ENCODE results near the gene GALNT1. TPM values are rescaled to one million over a fixed set of nuclear protein-coding genes. Genes with fewer than 3 reads are reported as not detected.

The GALNT1 gene
- total RNA-seq, 1 donor from 2014 or later, result 113 TPM

GRCh38 chr18:35753306-35753910 lies 171.9 kb downstream of the GALNT1 start:
- Mint-ChIP-seq H3K4me1 (no peaks in the 10 kb centered on the region), H3K27ac (no peak overlapping the region), H3K9me3 (peaks cover 5% of the 10 kb centered on the region), H3K36me3 (no peaks in the 10 kb centered on the region), H3K27me3 (ENCODE audit: insufficient read depth, low read depth) (peaks cover 2% of the 10 kb centered on the region), H3K4me3 (no peak overlapping the region)
- Histone ChIP-seq H3K9me3 (ENCODE audit: low read depth) (peaks cover 8% of the 10 kb centered on the region), H3K36me3 (no peaks in the 10 kb centered on the region), H3K4me1 (no peaks in the 10 kb centered on the region), H3K9ac (no peak overlapping the region), H3K79me2 (ENCODE audit: low read depth) (no peaks in the 10 kb centered on the region), H3K27me3 (no peaks in the 10 kb centered on the region), H3K27ac (no peak overlapping the region), H3K4me2 (no peak overlapping the region), H2AFZ (replicated peaks) (no peak overlapping the region), H3K4me3 (no peak overlapping the region), H4K20me1 (ENCODE audit: low read depth) (no peaks in the 10 kb centered on the region), H3F3A (ENCODE audit: low read depth) (no peaks in the 10 kb centered on the region)
- DNase-seq (ENCODE audit: low spot score), result no peak
- no peak for TF ChIP-seq EZH2phosphoT487 (IDR thresholded peaks at IDR 0.05)
- TF ChIP-seq CTCF (IDR thresholded peaks at IDR 0.05), result no peak
- TF ChIP-seq EZH2 (IDR thresholded peaks at IDR 0.05), result no peak

- Mint-ChIP-seq H3K4me1 (no peaks in the 10 kb centered on the region), H3K27ac (no peak overlapping the region), H3K4me3 (no peak overlapping the region), H3K27me3 (ENCODE audit: insufficient read depth, low read depth) (peaks cover 2% of the 10 kb centered on the region), H3K9me3 (peaks cover 10% of the 10 kb centered on the region), H3K36me3 (no peaks in the 10 kb centered on the region)
- H3K27ac ChIP-seq, result no peak overlapping the region
- no peaks in the 10 kb centered on the region for H3F3A ChIP-seq (ENCODE audit: low read depth)
- H3K9me3 ChIP-seq (ENCODE audit: low read depth), result peaks cover 8% of the 10 kb centered on the region
- no peak overlapping the region for H3K4me2 ChIP-seq
- H3K36me3 ChIP-seq, result no peaks in the 10 kb centered on the region
- no peak overlapping the region for H3K9ac ChIP-seq
- no peak overlapping the region for H2AFZ ChIP-seq (replicated peaks)
- TF ChIP-seq EZH2phosphoT487 (IDR thresholded peaks at IDR 0.05) (no peak), EZH2 (IDR thresholded peaks at IDR 0.05) (no peak)
- DNase-seq (ENCODE audit: low spot score), result no peak
- no peak overlapping the region for H3K4me3 ChIP-seq
- no peaks in the 10 kb centered on the region for H3K79me2 ChIP-seq (ENCODE audit: low read depth)
- H3K4me1 ChIP-seq, result no peaks in the 10 kb centered on the region
- no peaks in the 10 kb centered on the region for H4K20me1 ChIP-seq (ENCODE audit: low read depth)
- H3K27me3 ChIP-seq, result no peaks in the 10 kb centered on the region
These were observed 172.9 kb downstream of the GALNT1 start for GRCh38 chr18:35754464-35754863.

- H3K4me3 ChIP-seq, result no peak overlapping the region
- peaks cover 2% of the 10 kb centered on the region for H3K27me3 Mint-ChIP-seq (ENCODE audit: insufficient read depth, low read depth)
- H3K36me3 Mint-ChIP-seq, result peaks cover 2% of the 10 kb centered on the region
- no peak overlapping the region for H2AFZ ChIP-seq (replicated peaks)
- H3K79me2 ChIP-seq (ENCODE audit: low read depth), result no peaks in the 10 kb centered on the region
- H3K4me3 Mint-ChIP-seq, result no peak overlapping the region
- peaks cover 13% of the 10 kb centered on the region for H3K9me3 Mint-ChIP-seq
- no peaks in the 10 kb centered on the region for H3K36me3 ChIP-seq
- TF ChIP-seq CTCF (IDR thresholded peaks at IDR 0.05), result no peak
- TF ChIP-seq EZH2phosphoT487 (IDR thresholded peaks at IDR 0.05), result no peak
- TF ChIP-seq EZH2 (IDR thresholded peaks at IDR 0.05), result no peak
- no peaks in the 10 kb centered on the region for H3K27me3 ChIP-seq
- no peak overlapping the region for H3K9ac ChIP-seq
- H3F3A ChIP-seq (ENCODE audit: low read depth), result no peaks in the 10 kb centered on the region
- no peaks in the 10 kb centered on the region for H3K4me1 Mint-ChIP-seq
- H4K20me1 ChIP-seq (ENCODE audit: low read depth), result no peaks in the 10 kb centered on the region
- no peak overlapping the region for H3K27ac ChIP-seq
- peaks cover 8% of the 10 kb centered on the region for H3K9me3 ChIP-seq (ENCODE audit: low read depth)
- H3K27ac Mint-ChIP-seq, result no peak overlapping the region
- H3K4me2 ChIP-seq, result no peak overlapping the region
- no peak for DNase-seq (ENCODE audit: low spot score)
- no peaks in the 10 kb centered on the region for H3K4me1 ChIP-seq
These were observed 173.8 kb downstream of the GALNT1 start for GRCh38 chr18:35755369-35755768.

GRCh38 chr18:35756506-35757117 lies 175.1 kb downstream of the GALNT1 start:
- Mint-ChIP-seq H3K27me3 (ENCODE audit: insufficient read depth, low read depth) (peaks cover 2% of the 10 kb centered on the region), H3K9me3 (peaks cover 13% of the 10 kb centered on the region), H3K4me1 (no peaks in the 10 kb centered on the region), H3K27ac (no peak overlapping the region), H3K4me3 (no peak overlapping the region), H3K36me3 (peaks cover 2% of the 10 kb centered on the region)
- Histone ChIP-seq H3K4me2 (no peak overlapping the region), H3K4me1 (no peaks in the 10 kb centered on the region), H3K9ac (no peak overlapping the region), H4K20me1 (ENCODE audit: low read depth) (no peaks in the 10 kb centered on the region), H3K4me3 (no peak overlapping the region), H3K27ac (no peak overlapping the region), H3K79me2 (ENCODE audit: low read depth) (no peaks in the 10 kb centered on the region), H3K9me3 (ENCODE audit: low read depth) (peaks cover 8% of the 10 kb centered on the region), H2AFZ (replicated peaks) (peak overlapping the region; percentile 73), H3K27me3 (no peaks in the 10 kb centered on the region), H3F3A (ENCODE audit: low read depth) (no peaks in the 10 kb centered on the region), H3K36me3 (no peaks in the 10 kb centered on the region)
- DNase-seq (ENCODE audit: low spot score), result peak; percentile 80
- peak; percentile 93 for TF ChIP-seq CTCF (IDR thresholded peaks at IDR 0.05)
- TF ChIP-seq EZH2phosphoT487 (IDR thresholded peaks at IDR 0.05), result no peak
- TF ChIP-seq EZH2 (IDR thresholded peaks at IDR 0.05), result no peak
